K562 (cell line): Measurements from ENCODE around the gene ZNF691. TPM values are rescaled to one million over a fixed set of nuclear protein-coding genes. Genes with fewer than 3 reads are reported as not detected.

Experiments
- BHLHE40 ChIP-seq: IDR thresholded peaks from 2 replicates; pipeline ENCODE4 v1.6.1; 2011; ENCODE audit warnings: low read length, improper control_type of control experiment
- CBFA2T2 ChIP-seq: fragments of 450-650 bp; conservative IDR thresholded peaks from 2 replicates; pipeline ENCODE4 v1.6.1; 2017; ENCODE audit warnings: mild to moderate bottlenecking
- CBFB ChIP-seq: sonication (generic); formaldehyde crosslinking; IDR thresholded peaks from 2 replicates; pipeline ENCODE4 v1.4.0; 2020; ENCODE audit warnings: mild to moderate bottlenecking, missing genetic modification reagents
- E2F3 ChIP-seq: fragments of 250-450 bp; sonication (Bioruptor Pico); IDR thresholded peaks from 2 replicates; pipeline ENCODE4 v1.4.0; 2020; ENCODE audit warnings: mild to moderate bottlenecking
- EGR1 ChIP-seq: fragments of 450-650 bp; conservative IDR thresholded peaks from 2 replicates; pipeline ENCODE4 v1.6.1; 2017; ENCODE audit warnings: mild to moderate bottlenecking
- HIVEP1 ChIP-seq: fragments of 250-450 bp; sonication (Bioruptor Pico); IDR thresholded peaks from 2 replicates; pipeline ENCODE4 v1.4.0; 2020; ENCODE audit warnings: mild to moderate bottlenecking
- HNRNPUL1 ChIP-seq: fragments of 200-400 bp; formaldehyde crosslinking; IDR thresholded peaks from 2 replicates; pipeline ENCODE4 v1.6.1; 2017; ENCODE audit warnings: low read length
- HSF4 ChIP-seq: fragments of 250-450 bp; sonication (Bioruptor Pico); IDR thresholded peaks from 2 replicates; pipeline ENCODE4 v2.1.2; 2022; ENCODE audit warnings: mild to moderate bottlenecking, moderate library complexity, borderline replicate concordance
- POLR2AphosphoS5 ChIP-seq: IDR thresholded peaks from 2 replicates; pipeline ENCODE4 v1.6.1; 2011; ENCODE audit warnings: mild to moderate bottlenecking, low read depth, low read length, moderate library complexity; ENCODE audit not compliant: control insufficient read depth, insufficient read depth
- RBFOX2 ChIP-seq: fragments of 200-400 bp; formaldehyde crosslinking; IDR thresholded peaks from 2 replicates; pipeline ENCODE4 v1.6.1; 2017; ENCODE audit warnings: low read depth, mild to moderate bottlenecking, low read length, moderate library complexity
- RFX5 ChIP-seq: IDR thresholded peaks from 2 replicates; pipeline ENCODE4 v1.6.1; 2011; ENCODE audit warnings: low read depth, mild to moderate bottlenecking, improper control_type of control experiment, low read length
- SRF ChIP-seq, 2 experiments: fragments of 250-450, 450-650 bp in 1 of 2; sonication (Bioruptor Pico) in 1 of 2; sonication (generic) in 1 of 2; formaldehyde crosslinking; IDR thresholded peaks; 2 replicates each; pipeline versions ENCODE4 v1.5.0 to v1.5.1; 2020 to 2022; ENCODE audit warnings: mild to moderate bottlenecking in 1 of 2, missing genetic modification reagents in 1 of 2
- TCF7L2 ChIP-seq: fragments of 150-350 bp; IDR thresholded peaks from 2 replicates; pipeline ENCODE4 v1.6.1; 2016; ENCODE audit warnings: low read depth, mild to moderate bottlenecking, low read length, moderate library complexity
- XRCC4 ChIP-seq: IDR thresholded peaks from one replicate; pipeline ENCODE4 v1.6.1; 2011; ENCODE audit not compliant: insufficient read depth, insufficient read length; ENCODE audit errors: extremely low read depth
- ZC3H8 ChIP-seq: fragments of 450-650 bp; IDR thresholded peaks from 2 replicates; pipeline ENCODE4 v1.6.1; 2017
- ZNF224 ChIP-seq: sonication (generic); formaldehyde crosslinking; IDR thresholded peaks from 2 replicates; pipeline ENCODE4 v1.8.0; 2022; ENCODE audit warnings: mild to moderate bottlenecking, missing genetic modification reagents
- polyA plus RNA-seq, 8 experiments: library from polyadenylated mRNA; depleted of rRNA in 4 of 8; stranded (reverse) in 5 of 8; unstranded in 3 of 8; fragments of >200 nt; fragmentation: Nextera tagmentation in 2 of 8; fragmentation: Illumina TruSeq in 1 of 8; extraction: Ambion mirVana in 2 of 8; extraction: Trizol in 1 of 8; gene quantifications; 2 replicates each; pipeline versions ENCODE4 v1.2.1 to v1.2.3, GENCODE V29; 2011 to 2014; ENCODE audit warnings: inconsistent platforms in 1 of 8, missing spikeins in 1 of 8
- total RNA-seq, 7 experiments: library from RNA; depleted of rRNA in 6 of 7; stranded (reverse); fragments of >200 nt in 6 of 7; fragmentation: Illumina TruSeq in 2 of 7; extraction: Trizol in 2 of 7; gene quantifications; 2 replicates each; pipeline versions ENCODE4 v1.2.1 to v1.2.3, GENCODE V29; 2011 to 2021; ENCODE audit warnings: low replicate concordance in 1 of 7
- TF ChIP-seq, protein P1 (sequence below): fragments of 250-450 bp; sonication (Bioruptor Pico); IDR thresholded peaks from 2 replicates; pipeline ENCODE4 v1.5.0; 2021
- TF ChIP-seq, protein P2 (sequence below): fragments of 250-450 bp; sonication (Bioruptor Pico); IDR thresholded peaks from 2 replicates; pipeline ENCODE4 v1.5.0; 2021
- TF ChIP-seq, protein P3 (sequence below): sonication (generic); formaldehyde crosslinking; IDR thresholded peaks from 2 replicates; pipeline ENCODE4 v1.8.0; 2023; ENCODE audit warnings: mild to moderate bottlenecking, missing genetic modification reagents
- TF ChIP-seq, protein P4 (sequence below): fragments of 450-650 bp; formaldehyde crosslinking; IDR thresholded peaks from 2 replicates; pipeline ENCODE4 v1.4.0; 2020; ENCODE audit warnings: mild to moderate bottlenecking, mixed read lengths
- TF ChIP-seq, protein P5 (sequence below): fragments of 250-450 bp; sonication (Bioruptor Pico); IDR thresholded peaks from 2 replicates; pipeline ENCODE4 v1.9.0; 2021; ENCODE audit warnings: mild to moderate bottlenecking

Gene ZNF691
- total and polyA plus RNA-seq, 9 of the 15 experiments (the other 6 are each of a cell fraction or from before 2014, with no cell fraction given) = 10.7 to 30.4 (median 14.8) TPM

DNA sequence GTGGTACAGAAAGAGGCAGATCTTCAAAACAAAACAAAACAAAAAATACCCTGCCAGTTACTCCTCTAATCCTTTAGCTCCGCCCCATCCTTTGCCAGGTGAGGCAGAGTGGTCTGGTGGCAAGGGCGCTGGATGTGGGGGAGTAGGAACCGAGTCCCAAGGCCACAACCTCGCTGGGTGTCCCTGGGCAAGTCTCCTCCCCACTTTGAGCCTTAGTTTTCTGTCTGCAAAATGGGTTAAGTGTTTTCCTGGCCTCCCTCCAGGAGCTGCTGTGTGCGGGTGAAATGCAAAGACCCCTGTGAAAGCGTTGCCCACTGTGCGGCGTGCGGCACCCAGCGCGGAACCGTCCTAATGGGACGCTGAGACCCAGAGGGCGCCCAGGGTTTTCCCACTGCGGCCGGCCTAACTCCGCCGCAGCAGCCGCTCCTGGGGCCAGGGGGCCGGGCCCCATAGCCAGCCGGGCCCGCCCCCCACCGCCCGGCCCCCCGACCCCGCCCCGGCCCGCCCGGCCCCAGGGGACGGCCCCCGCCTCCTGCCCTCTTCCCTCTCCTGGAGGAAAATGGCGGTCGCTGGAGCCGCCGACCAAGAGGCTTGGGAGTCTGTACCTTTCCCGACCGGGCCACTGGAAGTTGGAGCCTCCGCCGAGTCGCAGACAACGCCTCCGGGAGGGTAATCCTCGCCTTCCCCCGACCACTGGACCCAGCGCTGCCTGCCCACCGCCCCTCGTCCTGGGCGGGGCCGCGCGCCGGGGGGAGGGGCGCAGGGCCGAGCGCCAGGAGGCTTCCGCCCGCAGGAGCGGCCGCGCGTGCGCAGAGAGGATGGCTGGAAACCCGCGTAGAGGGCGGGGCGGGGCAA, 29.6 kb upstream of the ZNF691 start, which contains the start of the genes ERMAP and SVBP (continued):
- TF ChIP-seq SRF (CRISPR knock-in tag; IDR thresholded peaks at IDR 0.05) (peak; percentile 21 to 26; a peak in 2 of 4 replicates), ZC3H8 (no peak), HSF4 (no peak), HNRNPUL1 (no peak), E2F3 (CRISPR knock-in tag) (peak; percentile 71; the same call in 1 of the 2 replicates), XRCC4 (no peak), POLR2AphosphoS5 (peak; percentile 76), RFX5 (no peak), HIVEP1 (CRISPR knock-in tag) (peak; percentile 25; the same call in 1 of the 2 replicates), RBFOX2 (peak; percentile 92), CBFB (CRISPR knock-in tag) (peak; percentile 39; the same call in 1 of the 2 replicates), CBFA2T2 (no peak), ZNF224 (no peak), EGR1 (peak; percentile 29; the same call in 1 of the 2 replicates), TCF7L2 (no peak), BHLHE40 (peak; percentile 36; the same call in 1 of the 2 replicates)
- TF ChIP-seq, protein P1, sequence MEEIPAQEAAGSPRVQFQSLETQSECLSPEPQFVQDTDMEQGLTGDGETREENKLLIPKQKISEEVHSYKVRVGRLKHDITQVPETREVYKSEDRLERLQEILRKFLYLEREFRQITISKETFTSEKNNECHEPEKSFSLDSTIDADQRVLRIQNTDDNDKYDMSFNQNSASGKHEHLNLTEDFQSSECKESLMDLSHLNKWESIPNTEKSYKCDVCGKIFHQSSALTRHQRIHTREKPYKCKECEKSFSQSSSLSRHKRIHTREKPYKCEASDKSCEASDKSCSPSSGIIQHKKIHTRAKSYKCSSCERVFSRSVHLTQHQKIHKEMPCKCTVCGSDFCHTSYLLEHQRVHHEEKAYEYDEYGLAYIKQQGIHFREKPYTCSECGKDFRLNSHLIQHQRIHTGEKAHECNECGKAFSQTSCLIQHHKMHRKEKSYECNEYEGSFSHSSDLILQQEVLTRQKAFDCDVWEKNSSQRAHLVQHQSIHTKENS (CRISPR knock-in tag) = no peak
- TF ChIP-seq, protein P2, sequence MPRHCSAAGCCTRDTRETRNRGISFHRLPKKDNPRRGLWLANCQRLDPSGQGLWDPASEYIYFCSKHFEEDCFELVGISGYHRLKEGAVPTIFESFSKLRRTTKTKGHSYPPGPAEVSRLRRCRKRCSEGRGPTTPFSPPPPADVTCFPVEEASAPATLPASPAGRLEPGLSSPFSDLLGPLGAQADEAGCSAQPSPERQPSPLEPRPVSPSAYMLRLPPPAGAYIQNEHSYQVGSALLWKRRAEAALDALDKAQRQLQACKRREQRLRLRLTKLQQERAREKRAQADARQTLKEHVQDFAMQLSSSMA (CRISPR knock-in tag) = no peak
- TF ChIP-seq, protein P3, sequence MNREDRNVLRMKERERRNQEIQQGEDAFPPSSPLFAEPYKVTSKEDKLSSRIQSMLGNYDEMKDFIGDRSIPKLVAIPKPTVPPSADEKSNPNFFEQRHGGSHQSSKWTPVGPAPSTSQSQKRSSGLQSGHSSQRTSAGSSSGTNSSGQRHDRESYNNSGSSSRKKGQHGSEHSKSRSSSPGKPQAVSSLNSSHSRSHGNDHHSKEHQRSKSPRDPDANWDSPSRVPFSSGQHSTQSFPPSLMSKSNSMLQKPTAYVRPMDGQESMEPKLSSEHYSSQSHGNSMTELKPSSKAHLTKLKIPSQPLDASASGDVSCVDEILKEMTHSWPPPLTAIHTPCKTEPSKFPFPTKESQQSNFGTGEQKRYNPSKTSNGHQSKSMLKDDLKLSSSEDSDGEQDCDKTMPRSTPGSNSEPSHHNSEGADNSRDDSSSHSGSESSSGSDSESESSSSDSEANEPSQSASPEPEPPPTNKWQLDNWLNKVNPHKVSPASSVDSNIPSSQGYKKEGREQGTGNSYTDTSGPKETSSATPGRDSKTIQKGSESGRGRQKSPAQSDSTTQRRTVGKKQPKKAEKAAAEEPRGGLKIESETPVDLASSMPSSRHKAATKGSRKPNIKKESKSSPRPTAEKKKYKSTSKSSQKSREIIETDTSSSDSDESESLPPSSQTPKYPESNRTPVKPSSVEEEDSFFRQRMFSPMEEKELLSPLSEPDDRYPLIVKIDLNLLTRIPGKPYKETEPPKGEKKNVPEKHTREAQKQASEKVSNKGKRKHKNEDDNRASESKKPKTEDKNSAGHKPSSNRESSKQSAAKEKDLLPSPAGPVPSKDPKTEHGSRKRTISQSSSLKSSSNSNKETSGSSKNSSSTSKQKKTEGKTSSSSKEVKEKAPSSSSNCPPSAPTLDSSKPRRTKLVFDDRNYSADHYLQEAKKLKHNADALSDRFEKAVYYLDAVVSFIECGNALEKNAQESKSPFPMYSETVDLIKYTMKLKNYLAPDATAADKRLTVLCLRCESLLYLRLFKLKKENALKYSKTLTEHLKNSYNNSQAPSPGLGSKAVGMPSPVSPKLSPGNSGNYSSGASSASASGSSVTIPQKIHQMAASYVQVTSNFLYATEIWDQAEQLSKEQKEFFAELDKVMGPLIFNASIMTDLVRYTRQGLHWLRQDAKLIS (CRISPR knock-in tag) = no peak; the same call in 1 of the 2 replicates
- TF ChIP-seq, protein P4, sequence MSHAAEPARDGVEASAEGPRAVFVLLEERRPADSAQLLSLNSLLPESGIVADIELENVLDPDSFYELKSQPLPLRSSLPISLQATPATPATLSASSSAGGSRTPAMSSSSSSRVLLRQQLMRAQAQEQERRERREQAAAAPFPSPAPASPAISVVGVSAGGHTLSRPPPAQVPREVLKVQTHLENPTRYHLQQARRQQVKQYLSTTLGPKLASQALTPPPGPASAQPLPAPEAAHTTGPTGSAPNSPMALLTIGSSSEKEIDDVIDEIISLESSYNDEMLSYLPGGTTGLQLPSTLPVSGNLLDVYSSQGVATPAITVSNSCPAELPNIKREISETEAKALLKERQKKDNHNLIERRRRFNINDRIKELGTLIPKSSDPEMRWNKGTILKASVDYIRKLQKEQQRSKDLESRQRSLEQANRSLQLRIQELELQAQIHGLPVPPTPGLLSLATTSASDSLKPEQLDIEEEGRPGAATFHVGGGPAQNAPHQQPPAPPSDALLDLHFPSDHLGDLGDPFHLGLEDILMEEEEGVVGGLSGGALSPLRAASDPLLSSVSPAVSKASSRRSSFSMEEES (CRISPR knock-in tag) = no peak
- TF ChIP-seq, protein P5, sequence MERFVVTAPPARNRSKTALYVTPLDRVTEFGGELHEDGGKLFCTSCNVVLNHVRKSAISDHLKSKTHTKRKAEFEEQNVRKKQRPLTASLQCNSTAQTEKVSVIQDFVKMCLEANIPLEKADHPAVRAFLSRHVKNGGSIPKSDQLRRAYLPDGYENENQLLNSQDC = 0 out of 2 replicates have a peak, but pooled peaks have one; percentile 48
